ENCODE measurements around the gene TMUB1.

- TF ChIP-seq CTCF (IDR thresholded peaks at IDR 0.05): no peak
- TF ChIP-seq POLR2AphosphoS5 (IDR thresholded peaks at IDR 0.05): no peak
- TF ChIP-seq POLR2A (IDR thresholded peaks at IDR 0.05): no peak
Observed at GRCh38 chr7:151107882-151108281, 24.6 kb upstream of the TMUB1 start.

Measured in gastroesophageal sphincter (tissue), 3 donors.